H1 (cell line): ENCODE results near the gene GNB1L. TPM values are rescaled to one million over a fixed set of nuclear protein-coding genes. Genes with fewer than 3 reads are reported as not detected.

Experiments used
- CTCF ChIA-PET: fragments of 300-600 bp; sonication (Branson Sonifier 250); formaldehyde crosslinking; loops from one replicate; lab custom pipeline; 2021; ENCODE audit not compliant: partially characterized antibody; lab: Charles Lee
- POLR2A ChIA-PET: fragments of 300-600 bp; sonication (Branson Sonifier 250); formaldehyde crosslinking; loops from one replicate; lab custom pipeline; 2021; ENCODE audit warnings: inconsistent platforms; ENCODE audit not compliant: partially characterized antibody; lab: Charles Lee
- DNase-seq, 2 experiments: peaks; one replicate each; pipeline versions ENCODE4 v3.0.0 to v3.0.0-alpha.2; 2010 to 2022; ENCODE audit warnings: low spot score in 2 of 2, low read depth in 1 of 2, mixed read lengths in 1 of 2
- FAIRE-seq: peaks from 2 replicates; lab custom pipeline; 2011; peaks lifted over from hg19 to GRCh38; lab: Jason Lieb, UNC
- H2AFZ ChIP-seq: 2 replicates; pipeline ENCODE4 v1.8.1; 2012; ENCODE audit warnings: low read length, inconsistent platforms
- H2AK5ac ChIP-seq: 2 replicates; pipeline ENCODE4 v1.6.1; 2013; ENCODE audit warnings: low read depth, low read length
- H2BK120ac ChIP-seq: replicated peaks from 2 replicates; pipeline ENCODE3; 2013; ENCODE audit warnings: low read depth, low read length, inconsistent platforms
- H2BK12ac ChIP-seq: 2 replicates; pipeline ENCODE4 v1.6.1; 2013; ENCODE audit warnings: low read depth, low read length
- H2BK15ac ChIP-seq: 2 replicates; pipeline ENCODE4 v1.6.1; 2013; ENCODE audit warnings: low read length
- H2BK20ac ChIP-seq: 2 replicates; pipeline ENCODE4 v1.6.1; 2013; ENCODE audit warnings: low read length
- H2BK5ac ChIP-seq: 2 replicates; pipeline ENCODE4 v1.6.1; 2013; ENCODE audit warnings: low read depth, low read length
- H3K14ac ChIP-seq: 2 replicates; pipeline ENCODE4 v1.6.1; 2013; ENCODE audit warnings: inconsistent platforms; ENCODE audit not compliant: insufficient read length
- H3K18ac ChIP-seq: 2 replicates; pipeline ENCODE4 v1.6.1; 2013; ENCODE audit warnings: low read length; ENCODE audit errors: extremely low read depth
- H3K23ac ChIP-seq: 2 replicates; pipeline ENCODE4 v1.6.1; 2013; ENCODE audit warnings: inconsistent platforms; ENCODE audit not compliant: insufficient read length
- H3K23me2 ChIP-seq: 2 replicates; pipeline ENCODE4 v1.6.1; 2013; ENCODE audit warnings: low read depth, low read length
- H3K27ac ChIP-seq: 2 replicates; pipeline ENCODE4 v1.6.1; 2011; ENCODE audit warnings: low read depth, low read length, inconsistent platforms
- H3K27me3 ChIP-seq, 4 experiments: replicated peaks in 1 of 4; 1 replicate in 1 of 4; 2 replicates in 3 of 4; pipeline versions ENCODE4 v1.6.1 to v1.8.1; 2011 to 2013; ENCODE audit warnings: low read length in 3 of 4, mild to moderate bottlenecking in 3 of 4, inconsistent platforms in 2 of 4, mixed read lengths in 2 of 4, moderate library complexity in 1 of 4; ENCODE audit not compliant: control insufficient read depth in 3 of 4, insufficient read depth in 3 of 4; ENCODE audit errors: extremely low read depth in 1 of 4
- H3K36me3 ChIP-seq, 4 experiments: 2 replicates each; pipeline versions ENCODE4 v1.6.1 to v1.8.1; 2011 to 2013; ENCODE audit warnings: mild to moderate bottlenecking in 4 of 4, low read length in 3 of 4, moderate library complexity in 2 of 4, control low read depth in 1 of 4, inconsistent platforms in 1 of 4; ENCODE audit not compliant: insufficient read depth in 4 of 4, control insufficient read depth in 2 of 4
- H3K4ac ChIP-seq: replicated peaks from 2 replicates; pipeline ENCODE3; 2013; ENCODE audit warnings: low read length, low read depth, mixed read lengths, inconsistent platforms; ENCODE audit not compliant: insufficient read length
- H3K4me1 ChIP-seq, 4 experiments: replicated peaks in 1 of 4; 1 replicate in 1 of 4; 2 replicates in 3 of 4; pipeline versions ENCODE4 v1.6.1 to v1.8.1; 2011 to 2013; ENCODE audit warnings: low read length in 3 of 4, inconsistent platforms in 2 of 4, mixed read lengths in 1 of 4; ENCODE audit not compliant: insufficient read depth in 4 of 4, control insufficient read depth in 3 of 4
- H3K4me2 ChIP-seq, 2 experiments: 2 replicates each; pipeline versions ENCODE4 v1.6.1 to v1.8.1; 2011 to 2013; ENCODE audit warnings: low read depth in 2 of 2, low read length in 2 of 2, control low read depth in 1 of 2, inconsistent platforms in 1 of 2, mild to moderate bottlenecking in 1 of 2; ENCODE audit not compliant: insufficient read depth in 1 of 2
- H3K4me3 ChIP-seq, 4 experiments: fragments of 200-600, 300-600 bp in 1 of 4; sonication (generic), shearing (Covaris generic), sonication (Bioruptor Twin) in 1 of 4; 2 replicates each; pipeline versions ENCODE4 v1.5.1 to v1.8.1; 2011 to 2016; ENCODE audit warnings: low read length in 4 of 4, low read depth in 3 of 4, control low read depth in 2 of 4, inconsistent platforms in 2 of 4, mild to moderate bottlenecking in 2 of 4, mixed read lengths in 1 of 4, moderate library complexity in 1 of 4; ENCODE audit not compliant: insufficient read depth in 2 of 4; ENCODE audit errors: extremely low read depth in 1 of 4
- H3K56ac ChIP-seq: replicated peaks from 2 replicates; pipeline ENCODE3; 2013; ENCODE audit warnings: low read depth, mild to moderate bottlenecking, mixed read lengths, low read length, inconsistent platforms; ENCODE audit not compliant: insufficient read length
- H3K79me1 ChIP-seq: 2 replicates; pipeline ENCODE4 v1.6.1; 2013; ENCODE audit warnings: low read depth, low read length, control low read depth
- H3K79me2 ChIP-seq, 2 experiments: 2 replicates each; pipeline versions ENCODE4 v1.6.1 to v1.8.1; 2012 to 2013; ENCODE audit warnings: low read length in 2 of 2, mild to moderate bottlenecking in 2 of 2, inconsistent platforms in 1 of 2; ENCODE audit not compliant: insufficient read depth in 2 of 2, control insufficient read depth in 1 of 2
- H3K9ac ChIP-seq, 4 experiments: replicated peaks in 1 of 4; 1 replicate in 1 of 4; 2 replicates in 3 of 4; pipeline versions ENCODE4 v1.6.1 to v1.8.1; 2011 to 2013; ENCODE audit warnings: low read depth in 3 of 4, low read length in 3 of 4, control low read depth in 2 of 4, mild to moderate bottlenecking in 2 of 4, moderate library complexity in 2 of 4, inconsistent platforms in 1 of 4; ENCODE audit errors: extremely low read depth in 1 of 4
- H3K9me3 ChIP-seq, 2 experiments: 2 replicates each; pipeline versions ENCODE4 v1.6.1 to v1.8.1; 2012 to 2013; ENCODE audit warnings: mild to moderate bottlenecking in 2 of 2, moderate library complexity in 2 of 2, control low read depth in 1 of 2, inconsistent platforms in 1 of 2, low read depth in 1 of 2, low read length in 1 of 2, mixed read lengths in 1 of 2; ENCODE audit not compliant: insufficient read depth in 2 of 2
- H4K20me1 ChIP-seq, 2 experiments: replicated peaks in 1 of 2; 2 replicates each; pipeline versions ENCODE3 to v1.8.1; 2011 to 2013; ENCODE audit warnings: inconsistent platforms in 2 of 2, low read length in 2 of 2, mild to moderate bottlenecking in 1 of 2; ENCODE audit not compliant: insufficient read depth in 2 of 2, control insufficient read depth in 1 of 2
- H4K5ac ChIP-seq: 2 replicates; pipeline ENCODE4 v1.6.1; 2013; ENCODE audit warnings: low read length, low read depth, mixed read lengths, inconsistent platforms; ENCODE audit not compliant: insufficient read length
- H4K8ac ChIP-seq: 2 replicates; pipeline ENCODE4 v1.8.0; 2013; ENCODE audit warnings: mild to moderate bottlenecking, moderate library complexity, low read length, inconsistent platforms; ENCODE audit not compliant: insufficient read depth; ENCODE audit errors: extremely low read depth
- H4K91ac ChIP-seq: replicated peaks from 2 replicates; pipeline ENCODE3; 2013; ENCODE audit warnings: low read length, mixed read lengths, inconsistent platforms; ENCODE audit not compliant: insufficient read length
- BCL11A ChIP-seq, 2 experiments: IDR thresholded peaks; one replicate each; pipeline ENCODE4 v1.6.1; 2011; ENCODE audit warnings: low read depth in 2 of 2, low read length in 2 of 2, mild to moderate bottlenecking in 2 of 2
- CEBPB ChIP-seq: IDR thresholded peaks from 2 replicates; pipeline ENCODE4 v1.6.1; 2012; ENCODE audit warnings: low read depth, low read length
- CHD2 ChIP-seq: IDR thresholded peaks from 2 replicates; pipeline ENCODE4 v1.6.1; 2012; ENCODE audit warnings: low read length, improper control_type of control experiment
- E2F6 ChIP-seq: IDR thresholded peaks from 2 replicates; pipeline ENCODE4 v1.6.1; 2012; ENCODE audit warnings: inconsistent platforms
- MAFK ChIP-seq: IDR thresholded peaks from 2 replicates; pipeline ENCODE4 v1.6.1; 2012; ENCODE audit warnings: low read depth, mild to moderate bottlenecking, improper control_type of control experiment, low read length
- RFX5 ChIP-seq: IDR thresholded peaks from 2 replicates; pipeline ENCODE4 v1.6.1; 2011; ENCODE audit warnings: low read depth, low read length, improper control_type of control experiment, borderline replicate concordance
- RXRA ChIP-seq: IDR thresholded peaks from 2 replicates; pipeline ENCODE4 v1.6.1; 2011; ENCODE audit warnings: low read depth, mild to moderate bottlenecking, low read length, moderate library complexity; ENCODE audit not compliant: insufficient read depth
- SP1 ChIP-seq: IDR thresholded peaks from 2 replicates; pipeline ENCODE4 v1.6.1; 2011; ENCODE audit warnings: low read depth, low read length
- TAF7 ChIP-seq: optimal IDR thresholded peaks from 2 replicates; pipeline ENCODE3; 2011; ENCODE audit warnings: low read depth, mild to moderate bottlenecking, inconsistent platforms, low read length, moderate library complexity, borderline replicate concordance
- WGBS, 2 experiments: shearing (Covaris generic) in 1 of 2; methylation state at CpG; one replicate each; pipeline versions ENCODE4 v1.1.6 to v1.1.7; 2013 to 2015; ENCODE audit warnings: low lambda C conversion rate in 2 of 2, mixed read lengths in 2 of 2, inconsistent platforms in 1 of 2, low coverage in 1 of 2, missing lambda C conversion rate in 1 of 2; ENCODE audit not compliant: insufficient replicate concordance in 2 of 2, insufficient coverage in 1 of 2, insufficient read length in 1 of 2; ENCODE audit errors: extremely low coverage in 1 of 2, missing lambda C conversion rate in 1 of 2; 5-methylcytosine and 5-hydroxymethylcytosine counted together
- polyA plus RNA-seq, 7 experiments: library from polyadenylated mRNA; depleted of rRNA in 3 of 7; stranded (reverse) in 5 of 7; unstranded in 2 of 7; fragments of >200 nt in 5 of 7; fragments of 200-250 nt in 2 of 7; gene quantifications; 1 replicate in 5 of 7; 2 replicates in 1 of 7; 4 replicates in 1 of 7; pipeline versions ENCODE4 v1.2.1 to v1.2.3, GENCODE V29; 2011 to 2013; ENCODE audit warnings: missing spikeins in 2 of 7, mixed read lengths in 2 of 7
- total RNA-seq: library from RNA; stranded (reverse); fragmentation: NEBNext Ultra II Directional; extraction: Animal tissue kit (Norgen Biotek cat#: 25700); gene quantifications from 2 replicates; pipeline ENCODE4 v1.2.1, GENCODE V29; 2021

GNB1L gene
- total and polyA plus RNA-seq, 2 of the 8 experiments (the other 6 are each of a cell fraction or from before 2014, with no cell fraction given), result 14.0 to 15.6 TPM

GRCh38 chr22:19879643-19879991, 24.9 kb upstream of the GNB1L start:
- Histone ChIP-seq H2BK15ac (peak overlapping the region; percentile 73; the same call in 1 of the 2 replicates), H3K79me2 (no peaks in the 10 kb centered on the region), H4K8ac (peak overlapping the region; percentile 86; the same call in 1 of the 2 replicates), H3K4me1 (peaks cover 11 to 26% (median 20%) of the 10 kb centered on the region in 4 experiments), H3K9ac (peak overlapping the region in 1 of 4 experiments; percentile 13; a peak in 1 of 7 replicates), H3K9me3 (no peaks in the 10 kb centered on the region), H3K18ac (peak overlapping the region; percentile 99; the same call in 1 of the 2 replicates), H2AFZ (no peak overlapping the region), H3K27ac (peak overlapping the region; percentile 47; the same call in 1 of the 2 replicates), H4K20me1 (no peaks in the 10 kb centered on the region), H2BK120ac (peak overlapping the region; percentile 75), H3K56ac (no peak overlapping the region), H3K27me3 (peaks cover 0 to 3% (median 0%) of the 10 kb centered on the region in 4 experiments; a peak in 1 of 7 replicates), H4K5ac (no peak overlapping the region), H3K79me1 (no peaks in the 10 kb centered on the region; the same call in 1 of the 2 replicates), H3K23ac (no peak overlapping the region), H4K91ac (peak overlapping the region; percentile 100), H3K4ac (peak overlapping the region; percentile 99), H3K23me2 (peaks cover 4% of the 10 kb centered on the region), H3K4me3 (no peak overlapping the region), H3K4me2 (peak overlapping the region in 1 of 2 experiments; percentile 61; a peak in 1 of 4 replicates), H2AK5ac (peak overlapping the region; percentile 100), H3K36me3 (0 out of 8 replicates have a peak, but pooled peaks cover 0 to 2% (median 0%) of the 10 kb centered on the region in 4 experiments), H2BK5ac (peak overlapping the region; percentile 99), H2BK12ac (peak overlapping the region; percentile 100), H2BK20ac (peak overlapping the region; percentile 99; the same call in 1 of the 2 replicates), H3K14ac (no peak overlapping the region)
- ChIA-PET POLR2A (interaction anchor here (1.0 to 3.9 kb wide), 2 partner anchors 9 to 11 kb away, joined by 3 to 27 read pairs; no protein-coding TSS in a partner anchor), CTCF (interaction anchor here (1.3 to 1.4 kb wide), 2 partner anchors 24 to 30 kb away, joined by 3 read pairs; no protein-coding TSS in a partner anchor)
- FAIRE-seq (no peak), DNase-seq (peak in 1 of 2 experiments; percentile 48)
- TF ChIP-seq TAF7, result no peak
- TF ChIP-seq MAFK, result no peak
- TF ChIP-seq RFX5, result no peak
- no peak for TF ChIP-seq RXRA
- TF ChIP-seq E2F6, result no peak
- TF ChIP-seq BCL11A (IDR thresholded peaks at IDR 0.05; ENCODE audit: low read depth in 2 of 2, low read length in 2 of 2), result no peak
- TF ChIP-seq CHD2, result no peak
- TF ChIP-seq CEBPB, result no peak
- no peak for TF ChIP-seq SP1
- whole genome bisulfite sequencing, 2 experiments, result 83% methylated on average over 3 of the region's 4 CpGs; no CpG with 5 or more reads in 1 of the 2 experiments
